Activated CD8-positive, alpha-beta memory T cell treated with anti-CD3 and anti-CD28 coated beads, Interleukin-2, amount 50 U/mL, for 1 hour (primary cell): Measurements from ENCODE around the gene SHKBP1.

ENCODE experiments used
- DNase-seq: peaks from one replicate; pipeline ENCODE4 v3.0.0-alpha.2; 2020; ENCODE audit errors: extremely low read depth

The SHKBP1 gene

GRCh38 chr19:40638327-40638726 lies 61.7 kb downstream of the SHKBP1 start:
- no peak for DNase-seq

- DNase-seq = no peak
Measured at GRCh38 chr19:40639638-40639982, 62.9 kb downstream of the SHKBP1 start.

- no peak for DNase-seq
Measured at GRCh38 chr19:40640744-40641143, 64.1 kb downstream of the SHKBP1 start.
